ENCODE measurements around the gene MIOS. TPM values are rescaled to one million over a fixed set of nuclear protein-coding genes. Genes with fewer than 3 reads are reported as not detected.
A peak's percentile ranks its signal among the peaks of the same experiment; 100 is the strongest.

The MIOS gene
- total and polyA plus RNA-seq, 9 of the 15 experiments (the other 6 are each of a cell fraction or from before 2014, with no cell fraction given), result 7.8 to 47.8 (median 30.6) TPM

DNA sequence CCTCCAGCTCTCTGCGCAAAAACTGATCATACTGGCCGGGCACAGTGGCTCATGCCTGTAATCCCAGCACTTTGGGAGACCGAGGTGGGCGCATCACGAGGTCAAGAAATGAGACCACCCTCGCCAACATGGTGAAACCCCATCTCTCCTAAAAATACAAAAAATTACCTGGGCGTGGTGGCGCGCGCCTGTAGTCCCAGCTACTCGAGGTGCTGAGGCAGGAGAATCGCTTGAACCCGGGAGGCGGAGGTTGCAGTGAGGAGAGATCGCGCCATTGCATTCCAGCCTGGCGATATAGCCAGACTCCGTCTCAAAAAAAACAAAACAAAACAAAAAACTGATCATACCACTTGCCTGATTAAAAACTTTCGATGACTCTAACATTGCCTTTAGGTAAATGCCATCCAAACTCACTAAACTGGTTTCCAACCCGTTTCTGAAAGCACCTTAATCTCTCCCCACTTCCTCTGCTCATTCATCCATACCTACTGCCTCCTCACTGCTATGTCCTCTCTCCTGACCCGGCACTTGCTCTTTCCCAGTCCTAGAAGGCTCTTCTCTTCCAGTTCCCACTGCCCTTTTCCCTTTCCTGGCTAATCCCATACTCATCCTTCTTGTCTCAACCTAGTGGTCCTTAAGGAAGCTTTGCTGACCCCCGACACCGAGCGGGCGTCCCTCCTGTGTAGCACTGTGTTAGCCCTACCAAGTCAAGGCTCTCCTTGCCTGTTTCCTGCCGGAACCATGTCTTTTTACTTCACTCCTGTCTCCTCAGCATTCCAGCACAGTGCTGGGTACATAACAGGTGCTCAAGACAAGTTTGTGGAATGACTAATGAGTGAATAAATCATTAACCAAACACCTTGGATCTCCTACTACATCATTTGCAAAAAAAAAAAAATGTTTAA lies 686 bp upstream of the MIOS start (continued):
- TF ChIP-seq, protein P1, sequence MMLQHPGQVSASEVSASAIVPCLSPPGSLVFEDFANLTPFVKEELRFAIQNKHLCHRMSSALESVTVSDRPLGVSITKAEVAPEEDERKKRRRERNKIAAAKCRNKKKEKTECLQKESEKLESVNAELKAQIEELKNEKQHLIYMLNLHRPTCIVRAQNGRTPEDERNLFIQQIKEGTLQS (IDR thresholded peaks at IDR 0.05), result no peak
- TF ChIP-seq, protein P1 (CRISPR knock-in tag; conservative IDR thresholded peaks at IDR 0.05), result no peak
- no peak for TF ChIP-seq ZNF318 (IDR thresholded peaks at IDR 0.05; ENCODE audit: borderline replicate concordance in 1 of 2, low read depth in 1 of 2)
- TF ChIP-seq ZNF124 (CRISPR knock-in tag; IDR thresholded peaks at IDR 0.05), result no peak
- TF ChIP-seq, protein P2, sequence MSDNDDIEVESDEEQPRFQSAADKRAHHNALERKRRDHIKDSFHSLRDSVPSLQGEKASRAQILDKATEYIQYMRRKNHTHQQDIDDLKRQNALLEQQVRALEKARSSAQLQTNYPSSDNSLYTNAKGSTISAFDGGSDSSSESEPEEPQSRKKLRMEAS (CRISPR knock-in tag; IDR thresholded peaks at IDR 0.05), result no peak
- TF ChIP-seq, protein P3, sequence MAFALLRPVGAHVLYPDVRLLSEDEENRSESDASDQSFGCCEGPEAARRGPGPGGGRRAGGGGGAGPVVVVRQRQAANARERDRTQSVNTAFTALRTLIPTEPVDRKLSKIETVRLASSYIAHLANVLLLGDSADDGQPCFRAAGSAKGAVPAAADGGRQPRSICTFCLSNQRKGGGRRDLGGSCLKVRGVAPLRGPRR (CRISPR knock-in tag; IDR thresholded peaks at IDR 0.05), result no peak
- no peak for TF ChIP-seq ATF7 (IDR thresholded peaks at IDR 0.05)
- TF ChIP-seq ETS1 (conservative IDR thresholded peaks at IDR 0.05; ENCODE audit: control insufficient read depth, low read depth, low read length), result no peak
- TF ChIP-seq FOXM1 (IDR thresholded peaks at IDR 0.05; ENCODE audit: low read depth), result no peak
- TF ChIP-seq FOXM1 (CRISPR knock-in tag; IDR thresholded peaks at IDR 0.05; ENCODE audit: low read depth), result peak; percentile 6; the same call in 1 of the 2 replicates
- TF ChIP-seq MTF1 (CRISPR knock-in tag; IDR thresholded peaks at IDR 0.05; ENCODE audit: borderline replicate concordance), result no peak
- TF ChIP-seq FOS (IDR thresholded peaks at IDR 0.05; ENCODE audit: extremely low read depth, insufficient read length), result no peak
- TF ChIP-seq SAFB (IDR thresholded peaks at IDR 0.05; ENCODE audit: borderline replicate concordance, low read depth, low read length), result no peak
- no peak for TF ChIP-seq CBX1 (IDR thresholded peaks at IDR 0.05; ENCODE audit: low read depth)
- TF ChIP-seq ZNF165 (CRISPR knock-in tag; IDR thresholded peaks at IDR 0.05; ENCODE audit: borderline replicate concordance), result no peak

All from K562 (cell line).